Sigmoid colon (tissue), 7 donors: ENCODE results near the gene RNF7. TPM values are rescaled to one million over a fixed set of nuclear protein-coding genes. Genes with fewer than 3 reads are reported as not detected.

Experiments used
- DNase-seq: peaks from one replicate; pipeline ENCODE4 v3.0.0-alpha.2; 2019
- H3K27ac ChIP-seq, 4 donors: fragments of 200-600 bp; sonication (generic); one replicate each; pipeline ENCODE4 v1.5.1; 2016 to 2019; ENCODE audit warnings: mild to moderate bottlenecking in 1 of 4
- H3K27me3 ChIP-seq, 3 donors: fragments of 200-600 bp; sonication (generic); one replicate each; pipeline ENCODE4 v1.5.1; 2019; ENCODE audit warnings: mild to moderate bottlenecking in 1 of 3
- H3K36me3 ChIP-seq, 4 donors: fragments of 200-600 bp; sonication (generic); one replicate each; pipeline ENCODE4 v1.5.1; 2016 to 2019
- H3K4me1 ChIP-seq, 4 donors: fragments of 200-600 bp; sonication (generic); one replicate each; pipeline ENCODE4 v1.5.1; 2017 to 2019
- H3K4me3 ChIP-seq, 4 donors: fragments of 200-600 bp; sonication (generic); one replicate each; pipeline ENCODE4 v1.5.1; 2017 to 2019; ENCODE audit warnings: mild to moderate bottlenecking in 2 of 4, moderate library complexity in 1 of 4
- H3K9me3 ChIP-seq, 4 donors: fragments of 200-600 bp in 3 of 4; sonication (generic) in 3 of 4; one replicate each; pipeline versions ENCODE4 v1.5.1 to v1.6.1; 2013 to 2019
- CTCF ChIP-seq, 4 experiments: fragments of 450-650 bp in 3 of 4; fragments of 200-600 bp in 1 of 4; IDR thresholded peaks; one replicate each; pipeline ENCODE4 v1.5.1; 2016 to 2019; ENCODE audit warnings: antibody characterized with exemption in 4 of 4, mild to moderate bottlenecking in 3 of 4, moderate library complexity in 2 of 4
- EP300 ChIP-seq, 4 donors: sonication (generic); formaldehyde crosslinking; IDR thresholded peaks; one replicate each; pipeline ENCODE4 v1.6.1; 2017; ENCODE audit warnings: antibody characterized with exemption in 4 of 4
- POLR2A ChIP-seq, 2 donors: fragments of 450-650 bp; IDR thresholded peaks; one replicate each; pipeline ENCODE4 v1.6.1; 2016; ENCODE audit warnings: antibody characterized with exemption in 2 of 2, mild to moderate bottlenecking in 2 of 2, moderate library complexity in 2 of 2
- POLR2AphosphoS5 ChIP-seq, 4 donors: sonication (generic); formaldehyde crosslinking; IDR thresholded peaks; one replicate each; pipeline ENCODE4 v1.6.1; 2017; ENCODE audit warnings: antibody characterized with exemption in 4 of 4
- WGBS, 2 donors: extraction: QIAGEN DNeasy Blood & Tissue Kit; methylation state at CpG; one replicate each; pipeline ENCODE4 v1.1.7; 2013; 5-methylcytosine and 5-hydroxymethylcytosine counted together
- intact Hi-C: fragments of 100-400 bp; cut with DNase I; formaldehyde crosslinking; loops from one replicate; pipeline ENCODE4 v1.15.1; 2023
- polyA plus RNA-seq, 3 donors: library from polyadenylated mRNA; stranded (reverse); fragments of 200-250 nt; gene quantifications; one replicate each; pipeline ENCODE4 v1.2.3, GENCODE V29; 2013
- total RNA-seq, 4 donors: library from RNA; depleted of rRNA; stranded (reverse); fragments of >200 nt; gene quantifications; one replicate each; pipeline ENCODE4 v1.1.0, GENCODE V29; 2016
- donor health status: healthy with polysubstance abuse.
- donor health status: Bipolar disorder and iron deficiency.
- donor health status: healthy.

The RNF7 gene
- total and polyA plus RNA-seq, 7 donors: 87.2 to 292 (median 139) TPM

- 91 to 94% methylated on average over 7 of the region's 7 CpGs for WGBS, 2 donors
- Histone ChIP-seq H3K4me3 (no peak overlapping the region), H3K36me3 (no peaks in the 10 kb centered on the region), H3K4me1 (no peaks in the 10 kb centered on the region), H3K27ac (no peak overlapping the region), H3K9me3 (no peaks in the 10 kb centered on the region), H3K27me3 (no peaks in the 10 kb centered on the region)
- no peak for TF ChIP-seq EP300 (IDR thresholded peaks at IDR 0.05)
- TF ChIP-seq POLR2A (IDR thresholded peaks at IDR 0.05): no peak
- TF ChIP-seq CTCF (IDR thresholded peaks at IDR 0.05): no peak
- no peak for TF ChIP-seq POLR2AphosphoS5 (IDR thresholded peaks at IDR 0.05)
- intact Hi-C loops: no loop called here
- no peak for DNase-seq
These were observed 51.2 kb downstream of the RNF7 start for GRCh38 chr3:141789281-141789680.

- Histone ChIP-seq H3K27me3 (no peaks in the 10 kb centered on the region), H3K9me3 (no peaks in the 10 kb centered on the region), H3K4me3 (no peak overlapping the region), H3K4me1 (no peaks in the 10 kb centered on the region), H3K36me3 (no peaks in the 10 kb centered on the region), H3K27ac (no peak overlapping the region)
- 85 to 92% methylated on average over 4 of the region's 4 CpGs for WGBS, 2 donors
- no peak for DNase-seq
- intact Hi-C loops: no loop called here
- TF ChIP-seq CTCF (IDR thresholded peaks at IDR 0.05): no peak
- TF ChIP-seq EP300 (IDR thresholded peaks at IDR 0.05): no peak
- TF ChIP-seq POLR2A (IDR thresholded peaks at IDR 0.05): no peak
- TF ChIP-seq POLR2AphosphoS5 (IDR thresholded peaks at IDR 0.05): no peak
These were observed 52.1 kb downstream of the RNF7 start for GRCh38 chr3:141790171-141790570.

GRCh38 chr3:141792495-141792894 is 54.4 kb downstream of the RNF7 start:
- no peak for DNase-seq
- 98 to 100% methylated on average over 1 of the region's 1 CpG for WGBS, 2 donors
- Histone ChIP-seq H3K27ac (no peak overlapping the region), H3K4me1 (peaks cover 0 to 20% (median 19%) of the 10 kb centered on the region in 4 donors), H3K9me3 (no peaks in the 10 kb centered on the region), H3K4me3 (no peak overlapping the region), H3K27me3 (no peaks in the 10 kb centered on the region), H3K36me3 (no peaks in the 10 kb centered on the region)
- intact Hi-C loops: no loop called here
- no peak for TF ChIP-seq POLR2AphosphoS5 (IDR thresholded peaks at IDR 0.05)
- no peak for TF ChIP-seq POLR2A (IDR thresholded peaks at IDR 0.05)
- TF ChIP-seq CTCF (IDR thresholded peaks at IDR 0.05): no peak
- no peak for TF ChIP-seq EP300 (IDR thresholded peaks at IDR 0.05)

- DNase-seq: no peak
- 95 to 96% methylated on average over 8 of the region's 8 CpGs for WGBS, 2 donors
These were observed 55.6 kb downstream of the RNF7 start for GRCh38 chr3:141793476-141794260.

More at GRCh38 chr3:141793476-141794260, 55.6 kb downstream of the RNF7 start:
- Histone ChIP-seq H3K27ac (no peak overlapping the region), H3K4me1 (peaks cover 0 to 32% (median 31%) of the 10 kb centered on the region in 4 donors), H3K36me3 (no peaks in the 10 kb centered on the region), H3K9me3 (no peaks in the 10 kb centered on the region), H3K27me3 (no peaks in the 10 kb centered on the region), H3K4me3 (no peak overlapping the region)
- intact Hi-C loops: no loop called here
- TF ChIP-seq CTCF (IDR thresholded peaks at IDR 0.05) (no peak), EP300 (IDR thresholded peaks at IDR 0.05) (no peak), POLR2A (IDR thresholded peaks at IDR 0.05) (no peak), POLR2AphosphoS5 (IDR thresholded peaks at IDR 0.05) (no peak)
